Occipital lobe (tissue), 2 donors: ENCODE measurements around the gene IL27RA. TPM values are rescaled to one million over a fixed set of nuclear protein-coding genes. Genes with fewer than 3 reads are reported as not detected.

ENCODE experiments used
- DNase-seq: peaks from one replicate; lab custom pipeline; 2025; lab: John Stamatoyannopoulos, UW
- total RNA-seq: library from RNA; depleted of rRNA; stranded (reverse); fragments of >200 nt; gene quantifications from one replicate; pipeline ENCODE4 v1.2.3, GENCODE V29; 2014

Gene IL27RA
- total RNA-seq, 1 donor from 2014 or later = 7.0 TPM

DNA sequence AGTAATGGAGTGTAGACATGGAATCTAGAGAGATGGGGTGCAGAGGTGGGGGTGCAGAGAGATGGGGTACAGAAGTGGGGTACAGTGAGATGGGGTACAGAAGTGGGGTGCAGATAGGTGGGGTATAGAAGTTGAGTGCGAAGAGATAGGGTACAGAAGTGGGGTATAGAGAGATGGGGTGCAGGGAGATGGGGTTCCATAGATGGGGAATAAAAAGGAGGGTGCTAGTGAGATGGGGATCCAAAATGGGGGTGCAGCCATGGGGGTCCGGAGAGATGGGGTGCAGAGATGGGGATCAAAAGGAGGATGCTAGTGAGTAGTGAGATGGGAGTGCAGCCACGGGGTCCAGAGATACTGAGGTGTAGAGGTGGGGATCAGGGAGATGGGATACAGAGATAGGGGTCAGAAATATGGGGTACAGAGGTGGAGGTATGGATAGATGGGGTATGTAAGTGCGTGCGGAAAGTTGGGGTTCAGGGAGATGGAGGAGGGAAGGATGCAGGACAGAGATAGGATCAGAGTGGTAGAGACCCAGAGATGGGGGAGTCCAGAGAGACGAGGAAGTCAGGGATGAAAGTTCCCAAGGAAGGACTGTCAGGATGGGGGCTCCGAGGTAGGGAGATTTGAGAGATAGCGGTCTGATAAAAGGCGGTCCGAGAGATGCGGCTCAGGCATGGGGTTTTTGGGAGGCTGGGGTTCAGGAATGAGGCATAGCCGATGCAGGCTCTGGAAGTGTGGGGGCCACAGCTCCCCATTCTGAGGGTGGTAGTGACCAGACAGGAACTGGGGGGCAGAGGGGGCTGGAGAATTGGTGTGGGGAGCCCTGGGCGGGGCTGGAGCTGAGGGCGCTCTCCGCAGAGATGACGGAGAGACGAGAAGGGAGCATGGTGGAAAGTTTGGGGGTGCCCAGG is 26.9 kb downstream of the IL27RA start:
- DNase-seq = no peak

- no peak for DNase-seq
These were observed 27.5 kb downstream of the IL27RA start for GRCh38 chr19:14059093-14059480.

DNA sequence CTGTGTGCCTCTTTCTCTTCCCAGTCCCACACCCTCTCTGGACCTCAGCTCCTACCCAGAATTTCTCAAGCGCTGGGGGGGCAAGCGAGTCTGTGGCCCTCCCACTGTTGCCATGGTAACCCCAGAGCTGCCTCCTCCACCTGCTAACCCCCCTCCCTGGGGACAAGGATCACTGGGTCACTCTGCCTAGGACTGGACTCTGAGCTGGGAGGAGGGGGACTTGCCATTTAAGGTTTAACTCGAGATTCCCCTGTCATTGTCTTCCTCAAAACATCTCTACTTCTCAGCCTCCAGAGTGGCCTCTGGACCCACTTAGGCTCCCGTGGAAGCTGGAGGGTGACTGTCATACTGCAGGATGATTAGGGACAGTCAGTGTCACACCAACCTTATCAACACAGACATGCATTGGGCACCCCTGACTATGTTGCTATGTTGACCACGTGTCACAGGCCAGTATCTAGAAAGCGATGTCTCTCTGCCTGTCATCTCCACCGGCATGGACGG is 28.1 kb downstream of the IL27RA start:
- DNase-seq = no peak

GRCh38 chr19:14061081-14061749 is 29.7 kb downstream of the IL27RA start:
- DNase-seq = no peak

GRCh38 chr19:14061751-14062557 is 30.4 kb downstream of the IL27RA start, which contains the start of gene PALM3:
Gene PALM3, minus strand, starts transcription at chr19:14062076. Its CDS starts 96 bp downstream, at chr19:14061980.
- no peak for DNase-seq

DNA sequence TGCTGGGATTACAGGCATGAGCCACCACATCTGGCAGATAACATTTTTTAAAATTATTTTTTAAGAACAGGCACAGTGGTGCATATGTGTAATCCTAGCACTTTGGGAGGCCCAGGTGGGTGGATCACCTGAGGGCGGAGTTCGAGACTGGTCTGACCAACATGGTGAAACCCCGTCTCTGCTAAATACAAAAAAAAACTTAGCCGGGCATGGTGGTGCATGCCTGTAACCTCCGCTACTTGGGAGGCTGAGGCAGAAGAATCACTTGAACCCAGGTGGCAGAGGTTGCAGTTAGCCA is 30.9 kb downstream of the IL27RA start:
- DNase-seq = no peak

DNA sequence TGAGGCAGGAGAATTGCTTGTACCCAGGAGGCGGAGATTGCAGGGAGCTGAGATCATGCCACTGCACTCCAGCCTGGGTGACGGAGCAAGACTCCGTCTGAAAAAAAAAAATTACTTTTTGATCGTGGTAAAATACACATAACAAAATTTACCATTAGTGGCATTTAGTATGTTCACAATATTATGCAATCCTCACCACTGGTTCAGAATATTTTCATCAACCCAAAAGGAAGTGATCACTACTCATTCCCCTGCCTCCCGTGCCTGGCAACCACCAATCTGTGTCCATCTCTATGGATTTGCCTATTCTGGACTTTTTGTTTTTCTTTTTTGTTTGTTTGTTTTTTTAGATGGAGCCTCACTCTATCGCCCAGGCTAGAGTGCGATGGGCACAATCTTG is 31.5 kb downstream of the IL27RA start:
- no peak for DNase-seq

- no peak for DNase-seq
These were observed 34.6 kb downstream of the IL27RA start for GRCh38 chr19:14066134-14066533.

GRCh38 chr19:14070268-14071050 is 38.9 kb downstream of the IL27RA start:
- DNase-seq = no peak

DNA sequence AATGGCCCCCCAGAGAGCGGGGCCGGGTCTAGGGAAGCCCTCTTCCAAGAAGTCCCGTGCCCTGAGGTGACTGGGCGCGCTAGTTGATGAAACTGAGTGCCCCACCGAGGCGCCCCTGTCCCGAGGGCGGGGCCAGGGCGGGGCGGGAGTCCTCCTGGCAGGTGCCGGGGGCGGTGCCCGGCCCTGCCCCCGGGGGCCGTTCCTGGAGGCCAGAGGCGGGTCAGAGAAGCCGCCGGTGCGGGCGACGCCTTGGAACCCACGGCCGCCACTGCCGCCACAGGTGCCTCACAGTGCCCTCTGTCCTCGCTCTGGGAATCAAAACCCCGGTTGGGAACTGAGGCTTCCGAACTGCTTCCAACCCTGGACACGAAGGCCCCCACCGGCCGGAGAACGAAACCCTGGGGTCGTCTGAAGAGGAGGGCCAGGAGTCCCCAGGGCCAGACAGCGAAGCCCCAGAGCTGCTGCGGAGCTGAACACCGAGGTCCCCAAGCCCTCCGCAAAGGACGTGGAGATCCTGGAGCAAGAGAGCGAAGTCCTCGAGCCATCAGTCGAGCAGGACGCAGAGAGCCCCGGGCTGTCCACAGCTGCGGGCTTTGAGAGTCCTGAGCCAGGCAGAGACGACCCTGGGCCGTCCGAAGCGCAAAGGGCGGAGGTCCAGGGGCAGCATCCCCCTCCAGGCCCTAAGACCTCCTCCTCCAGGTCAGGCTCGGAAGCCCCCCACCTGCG is 41.1 kb downstream of the IL27RA start, which contains the start of gene MISP3:
MISP3 (plus strand) TSS at position 252 of the 726 bp plus-strand sequence. CDS start 524 bp downstream, outside the sequence.
- no peak for DNase-seq

GRCh38 chr19:14073261-14073924 is 41.8 kb downstream of the IL27RA start:
- DNase-seq = peak; percentile 60

DNA sequence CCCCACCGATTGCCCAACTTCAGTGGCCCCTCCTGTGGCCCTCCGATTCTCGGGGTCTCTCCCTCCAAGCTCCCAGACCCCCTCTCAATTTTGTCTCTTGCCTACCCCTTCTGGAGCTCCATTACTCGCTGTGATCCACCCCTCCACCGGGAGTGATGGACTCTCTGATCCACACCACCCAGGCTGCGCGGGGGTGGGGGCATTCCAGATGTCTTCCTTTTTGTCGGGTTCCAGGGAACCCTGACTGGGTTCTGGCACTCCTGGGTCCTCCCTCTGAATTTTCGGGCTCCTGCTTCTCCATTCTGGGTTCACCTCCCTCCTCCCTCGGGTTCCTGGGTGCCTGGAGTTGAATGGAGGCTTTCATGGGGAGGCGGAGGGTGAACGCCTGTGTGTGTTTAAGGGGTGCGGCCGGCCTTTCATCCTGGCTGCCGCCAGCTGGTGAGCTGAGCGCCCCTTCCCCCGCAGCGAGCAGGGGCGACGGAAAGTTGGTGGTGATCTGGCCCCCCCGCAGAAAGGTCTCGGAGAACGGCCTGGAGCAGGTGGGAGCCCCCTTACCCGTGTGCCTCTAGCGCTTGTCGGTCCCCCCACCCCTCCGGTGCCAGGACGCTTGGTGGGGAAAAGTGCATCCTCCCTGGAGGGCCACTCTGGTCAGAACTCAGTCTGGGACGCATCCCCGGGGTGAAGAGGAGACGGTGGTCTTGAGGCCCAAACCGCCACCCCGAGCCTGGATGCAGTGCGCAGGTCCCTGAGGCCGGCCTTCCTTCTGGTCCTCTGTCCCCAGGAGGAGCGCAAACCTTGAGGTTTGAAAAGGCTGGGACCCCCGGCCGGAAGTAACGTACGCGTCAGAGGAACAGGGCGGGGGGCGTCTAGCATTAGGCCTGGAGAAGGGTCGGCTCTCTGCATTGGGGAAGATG is 42.6 kb downstream of the IL27RA start:
- no peak for DNase-seq

DNA sequence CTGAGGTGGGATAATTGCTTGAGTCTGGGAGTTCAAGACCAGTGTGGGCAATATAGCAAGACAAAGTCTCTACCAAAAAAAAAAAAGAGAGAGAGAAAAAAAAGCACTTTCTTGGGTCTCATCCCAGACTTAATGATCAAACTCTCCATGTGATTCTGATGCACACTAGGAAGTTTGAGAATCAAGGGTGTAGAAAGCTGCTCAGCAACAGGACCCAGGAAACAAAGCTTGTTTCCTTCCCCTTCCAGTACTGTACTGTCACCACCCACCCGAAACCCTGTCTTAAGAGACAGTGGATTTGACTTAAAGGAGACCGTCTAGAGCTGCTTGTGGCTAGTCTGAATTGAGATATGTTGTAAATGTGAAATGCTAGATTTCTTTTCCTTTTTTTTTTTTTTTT is 46.8 kb downstream of the IL27RA start:
- no peak for DNase-seq

- DNase-seq = peak; percentile 97
These were observed 49.6 kb downstream of the IL27RA start for GRCh38 chr19:14080887-14081796.

DNA sequence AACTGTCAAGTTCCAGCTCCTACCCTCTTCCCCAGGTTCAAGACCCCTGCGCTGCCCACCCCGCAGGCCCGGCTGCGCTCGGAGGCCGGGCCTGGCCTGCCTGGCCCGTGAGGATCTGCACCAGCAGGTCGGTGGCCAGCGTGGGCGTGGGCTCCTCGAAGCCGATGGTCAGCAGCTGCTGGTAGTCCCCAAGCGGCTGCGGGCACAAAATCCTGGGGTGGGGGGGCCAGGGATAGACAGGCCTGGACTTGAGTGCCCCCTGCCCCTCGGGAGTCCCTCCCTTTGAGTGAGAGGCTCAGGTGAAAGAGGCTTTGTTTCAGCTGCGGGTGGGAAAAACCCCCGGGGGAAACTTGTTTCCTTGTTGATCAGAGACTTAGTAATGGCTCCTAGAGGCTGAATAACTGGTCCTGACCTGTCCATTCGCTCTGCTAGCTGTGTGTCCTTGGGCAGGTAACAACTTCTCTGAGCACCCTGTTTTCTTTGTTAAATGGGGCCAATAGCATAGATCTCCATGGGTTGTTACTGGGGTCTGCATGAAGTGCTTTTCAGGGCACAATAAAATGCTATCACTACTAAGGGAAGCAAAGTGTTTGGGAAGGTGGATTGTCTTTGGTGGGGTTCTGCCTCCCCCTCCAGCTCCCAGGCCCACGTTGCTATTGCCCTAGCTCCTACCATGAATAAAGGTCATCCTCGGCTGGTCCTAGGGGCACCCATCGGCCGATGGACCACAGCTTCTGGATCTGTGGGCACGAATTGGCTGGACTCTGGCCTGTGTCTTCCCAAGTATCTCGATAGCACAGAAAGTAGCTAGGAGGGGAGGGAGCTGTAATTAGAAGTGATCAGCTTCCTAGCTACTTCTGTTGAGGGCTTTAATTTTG is 50.5 kb downstream of the IL27RA start:
- DNase-seq = no peak

GRCh38 chr19:14082675-14082960 is 51.1 kb downstream of the IL27RA start:
- no peak for DNase-seq
